Stromal cell of bone marrow (primary cell): ENCODE data around the gene MGAT3.
A peak's percentile ranks its signal among the peaks of the same experiment; 100 is the strongest.

ENCODE experiments used
- DNase-seq: peaks from one replicate; pipeline ENCODE4 v3.0.0-alpha.2; 2012; ENCODE audit warnings: low read depth

The MGAT3 gene

GRCh38 chr22:39530116-39530515 is 73.3 kb downstream of the MGAT3 start:
- DNase-seq = no peak

- peak; percentile 20 for DNase-seq
Measured at GRCh38 chr22:39530692-39531331, 74.0 kb downstream of the MGAT3 start.

- DNase-seq = peak; percentile 98
Measured at GRCh38 chr22:39532215-39533073, 75.6 kb downstream of the MGAT3 start, which contains the start of gene RPS19BP1. Gene RPS19BP1 (minus strand): TSS chr22:39532748. CDS start chr22:39532738, 10 bp downstream.

GRCh38 chr22:39534092-39534506 is 77.3 kb downstream of the MGAT3 start:
- DNase-seq = no peak

- DNase-seq = peak; percentile 18
Measured at GRCh38 chr22:39534591-39535356, 78.0 kb downstream of the MGAT3 start.

- no peak for DNase-seq
Measured at GRCh38 chr22:39535357-39535725, 78.5 kb downstream of the MGAT3 start.

GRCh38 chr22:39535831-39536449 is 79.1 kb downstream of the MGAT3 start:
- no peak for DNase-seq

GRCh38 chr22:39536711-39537110 is 79.9 kb downstream of the MGAT3 start:
- no peak for DNase-seq

- no peak for DNase-seq
Measured at GRCh38 chr22:39537975-39538374, 81.2 kb downstream of the MGAT3 start.
